T-helper 1 cell treated with Interleukin-12 subunit alpha and Interleukin-12 subunit beta and Interleukin-4 antibody, amounts not matched to agents 30 ng/mL and 1 ng/mL, for 36 hours (primary cell): ENCODE measurements around the gene SLC26A4. TPM values are rescaled to one million over a fixed set of nuclear protein-coding genes. Genes with fewer than 3 reads are reported as not detected.

Source experiments
- intact Hi-C: fragments of 100-400 bp; cut with micrococcal nuclease; formaldehyde crosslinking; loops from one replicate; pipeline ENCODE4 v1.15.1; 2024
- total RNA-seq: library from RNA; stranded (reverse); gene quantifications from 2 replicates; pipeline ENCODE4 v1.2.3, GENCODE V29; 2022

The SLC26A4 gene
- total RNA-seq, 1 donor from 2014 or later: 17.8 TPM

- intact Hi-C loops: loop anchor here (2.0 to 10.0 kb wide), 6 partner anchors 41 to 1850 kb away; partner anchors contain the start of genes CCDC71L, DLD and PIK3CG
These were observed 2.2 kb upstream of the SLC26A4 start for GRCh38 chr7:107658467-107658866.

DNA sequence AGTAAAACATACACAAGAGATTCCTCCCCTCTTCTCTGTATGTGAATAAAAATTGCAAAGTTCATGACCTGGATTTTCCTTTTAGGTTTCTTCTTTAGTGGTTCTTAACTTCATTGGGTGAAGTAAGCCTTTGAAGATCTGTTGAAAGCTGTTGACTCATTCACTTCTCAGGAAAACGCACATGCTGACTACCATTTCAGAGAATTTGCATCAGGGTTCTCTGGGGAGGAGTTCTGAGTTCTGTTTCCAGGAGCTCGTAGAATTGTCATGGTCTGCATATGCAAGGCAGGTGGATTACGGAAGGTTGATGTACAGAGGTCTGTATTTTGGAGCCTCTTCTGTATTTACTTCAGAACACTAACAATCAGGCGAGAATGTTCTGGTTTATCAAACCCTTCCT, 962 bp upstream of the SLC26A4 start:
- intact Hi-C loops: loop anchor here (1.0 to 10.0 kb wide), 14 partner anchors 26 to 1851 kb away; partner anchors contain the start of genes BCAP29, CCDC71L, DLD and PIK3CG

DNA sequence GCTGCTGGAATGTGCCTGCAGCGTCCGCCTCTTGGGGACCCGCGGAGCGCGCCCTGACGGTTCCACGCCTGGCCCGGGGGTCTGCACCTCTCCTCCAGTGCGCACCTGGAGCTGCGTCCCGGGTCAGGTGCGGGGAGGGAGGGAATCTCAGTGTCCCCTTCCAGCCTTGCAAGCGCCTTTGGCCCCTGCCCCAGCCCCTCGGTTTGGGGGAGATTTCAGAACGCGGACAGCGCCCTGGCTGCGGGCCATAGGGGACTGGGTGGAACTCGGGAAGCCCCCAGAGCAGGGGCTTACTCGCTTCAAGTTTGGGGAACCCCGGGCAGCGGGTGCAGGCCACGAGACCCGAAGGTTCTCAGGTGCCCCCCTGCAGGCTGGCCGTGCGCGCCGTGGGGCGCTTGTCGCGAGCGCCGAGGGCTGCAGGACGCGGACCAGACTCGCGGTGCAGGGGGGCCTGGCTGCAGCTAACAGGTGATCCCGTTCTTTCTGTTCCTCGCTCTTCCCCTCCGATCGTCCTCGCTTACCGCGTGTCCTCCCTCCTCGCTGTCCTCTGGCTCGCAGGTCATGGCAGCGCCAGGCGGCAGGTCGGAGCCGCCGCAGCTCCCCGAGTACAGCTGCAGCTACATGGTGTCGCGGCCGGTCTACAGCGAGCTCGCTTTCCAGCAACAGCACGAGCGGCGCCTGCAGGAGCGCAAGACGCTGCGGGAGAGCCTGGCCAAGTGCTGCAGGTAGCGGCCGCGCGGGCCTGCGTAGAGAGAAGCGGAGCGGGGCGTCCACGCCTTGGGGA, 645 bp downstream of the SLC26A4 start:
- intact Hi-C loops: loop anchor here (1.0 kb wide), 2 partner anchors 17 to 98 kb away; partner anchors contain the start of genes COG5 and DUS4L

- intact Hi-C loops: loop anchor here (1.0 kb wide), 2 partner anchors 16 to 99 kb away; partner anchors contain the start of genes COG5 and DUS4L
These were observed 1.3 kb downstream of the SLC26A4 start for GRCh38 chr7:107661865-107662379.

- intact Hi-C loops: no loop called here
These were observed 2.6 kb downstream of the SLC26A4 start for GRCh38 chr7:107663196-107663595.

DNA sequence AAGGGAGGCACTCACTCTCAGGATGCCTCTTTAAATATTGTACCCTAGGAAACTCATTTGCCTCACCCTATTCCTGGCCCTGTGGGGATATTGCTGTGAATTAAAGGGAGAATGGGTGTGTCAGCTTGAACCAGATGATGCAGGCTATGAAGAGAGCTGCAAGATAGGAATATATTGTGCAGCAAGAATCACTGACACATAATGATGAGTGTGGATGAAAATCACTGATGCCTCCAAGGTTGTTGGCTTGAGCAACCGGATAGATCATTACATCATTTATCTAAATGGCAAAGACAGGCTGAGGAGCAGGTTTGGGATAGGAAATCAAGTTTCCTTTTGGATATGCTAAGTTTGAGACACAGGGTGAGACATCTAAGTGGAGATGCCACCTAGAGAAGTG, 6.2 kb downstream of the SLC26A4 start:
- intact Hi-C loops: loop anchor here (2.0 kb wide), 1 partner anchor 30 kb away; no protein-coding TSS in a partner anchor

DNA sequence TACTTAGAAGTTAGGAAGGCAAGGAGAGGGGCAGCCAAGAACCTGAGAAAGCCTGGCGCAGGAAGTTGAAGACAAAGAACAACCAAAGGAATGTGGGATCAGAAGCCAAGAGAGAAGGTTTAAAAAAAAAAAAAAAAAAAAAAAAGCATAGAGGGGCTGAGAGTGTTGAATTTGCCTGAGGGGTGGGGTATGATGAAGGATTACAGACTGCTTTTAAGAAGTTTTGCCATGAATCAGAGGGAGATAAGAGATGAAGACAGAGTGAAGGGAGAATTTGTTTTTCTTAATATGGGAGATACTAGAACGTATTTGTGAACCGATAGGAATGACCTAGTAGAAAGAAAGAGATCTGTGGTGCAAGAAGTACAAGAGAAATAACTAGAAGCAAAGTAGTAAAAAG, 6.7 kb downstream of the SLC26A4 start:
- intact Hi-C loops: loop anchor here (2.0 kb wide), 1 partner anchor 29 kb away; no protein-coding TSS in a partner anchor

GRCh38 chr7:107668296-107668695, 7.7 kb downstream of the SLC26A4 start:
- intact Hi-C loops: no loop called here

GRCh38 chr7:107672183-107672582, 11.6 kb downstream of the SLC26A4 start:
- intact Hi-C loops: no loop called here

- intact Hi-C loops: no loop called here
These were observed 15.6 kb downstream of the SLC26A4 start for GRCh38 chr7:107676249-107676648.

- intact Hi-C loops: loop anchor here (1.0 to 2.0 kb wide), 2 partner anchors 17 to 215 kb away; no protein-coding TSS in a partner anchor
These were observed 17.6 kb downstream of the SLC26A4 start for GRCh38 chr7:107678110-107678753.

DNA sequence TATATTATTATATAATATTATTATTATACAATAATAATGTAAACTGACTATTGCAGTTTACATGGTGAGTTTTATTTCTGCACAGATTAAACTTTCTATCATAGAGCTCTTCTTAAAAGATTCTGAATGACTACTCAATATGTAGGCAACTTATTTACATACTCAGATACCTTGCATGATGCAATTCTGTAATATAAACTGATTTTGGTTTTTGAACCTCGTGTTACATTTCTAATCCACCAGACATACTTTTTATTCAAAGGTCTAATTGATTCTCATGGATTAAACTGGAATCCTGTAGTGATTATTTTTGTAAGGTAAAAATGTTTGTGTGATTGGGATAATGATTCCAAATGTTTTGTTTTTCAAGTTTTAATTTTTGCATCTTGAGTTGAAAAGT, 19.9 kb downstream of the SLC26A4 start:
- intact Hi-C loops: no loop called here

- intact Hi-C loops: no loop called here
These were observed 22.3 kb downstream of the SLC26A4 start for GRCh38 chr7:107682886-107683285.

GRCh38 chr7:107684287-107684686, 23.7 kb downstream of the SLC26A4 start:
- intact Hi-C loops: no loop called here

DNA sequence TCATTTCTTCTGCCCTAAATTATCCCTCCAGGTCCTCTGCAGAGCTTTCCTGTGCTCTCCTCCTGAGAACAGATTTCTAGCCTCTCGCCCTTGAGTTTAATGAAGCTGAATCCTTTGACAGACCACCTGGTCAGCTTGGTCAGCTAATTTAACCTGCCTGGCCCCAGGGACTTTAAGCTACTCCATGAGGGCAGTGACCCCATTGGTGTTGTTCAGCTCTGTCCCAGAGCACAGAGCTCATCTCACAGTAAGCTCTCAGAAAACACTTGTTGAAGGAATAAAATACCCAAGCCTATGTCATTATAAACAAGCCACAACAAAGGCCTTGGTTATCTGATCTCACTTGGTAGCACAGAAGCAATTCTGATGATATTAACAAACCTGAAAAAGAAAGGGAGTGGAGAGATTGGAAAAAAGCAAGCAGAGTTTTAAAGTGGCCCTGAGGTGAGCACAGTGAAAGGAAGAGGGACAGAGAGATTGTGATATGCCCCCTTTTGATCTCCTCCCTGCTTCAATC, 24.4 kb downstream of the SLC26A4 start:
- intact Hi-C loops: no loop called here

DNA sequence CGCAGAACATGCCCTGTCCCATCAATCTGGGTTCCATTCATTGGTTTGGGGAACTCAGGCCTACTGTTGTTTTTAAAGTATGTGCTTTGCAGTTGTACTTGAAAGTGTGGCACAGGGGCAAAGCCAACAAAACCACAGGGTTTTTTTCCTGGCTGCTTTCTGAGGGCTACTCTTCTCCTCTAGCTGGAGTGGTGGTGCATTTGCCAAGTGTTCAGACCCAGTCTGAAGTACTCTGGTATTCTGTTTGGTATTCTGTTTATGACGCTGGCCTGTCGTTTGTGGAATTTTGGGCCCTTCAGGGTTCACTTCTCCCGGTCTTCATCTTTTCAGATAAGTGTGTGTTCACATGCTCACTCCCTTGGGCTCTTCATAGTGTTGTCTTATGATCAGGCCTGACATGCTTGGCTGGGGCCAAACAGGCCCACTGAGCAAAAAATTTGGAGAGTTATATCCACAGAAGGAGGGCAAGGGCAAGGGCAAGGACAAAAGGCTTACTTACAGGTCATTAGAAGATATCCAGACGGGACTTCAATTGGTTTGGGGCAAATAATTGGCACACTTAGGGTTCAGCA, 26.3 kb downstream of the SLC26A4 start:
- intact Hi-C loops: no loop called here

DNA sequence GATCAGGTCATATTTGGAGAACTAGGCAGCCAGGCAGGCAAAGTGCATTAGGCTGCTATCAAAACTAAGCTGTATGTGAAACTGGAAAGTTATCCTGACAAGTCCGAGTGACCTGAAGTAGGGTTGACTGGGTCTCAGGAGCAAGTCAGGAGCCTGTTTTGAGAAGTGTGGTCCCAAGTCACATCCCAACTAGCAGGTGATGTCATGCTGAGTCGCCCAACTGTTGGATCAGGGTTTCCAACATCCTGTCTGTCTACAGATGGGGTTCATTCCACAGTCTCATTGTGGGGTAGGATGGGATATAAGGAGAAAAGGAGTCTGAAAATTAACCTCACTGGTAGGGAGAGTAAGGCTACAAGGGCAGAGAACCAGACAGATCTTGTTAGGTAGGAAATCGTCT, 27.0 kb downstream of the SLC26A4 start:
- intact Hi-C loops: no loop called here

DNA sequence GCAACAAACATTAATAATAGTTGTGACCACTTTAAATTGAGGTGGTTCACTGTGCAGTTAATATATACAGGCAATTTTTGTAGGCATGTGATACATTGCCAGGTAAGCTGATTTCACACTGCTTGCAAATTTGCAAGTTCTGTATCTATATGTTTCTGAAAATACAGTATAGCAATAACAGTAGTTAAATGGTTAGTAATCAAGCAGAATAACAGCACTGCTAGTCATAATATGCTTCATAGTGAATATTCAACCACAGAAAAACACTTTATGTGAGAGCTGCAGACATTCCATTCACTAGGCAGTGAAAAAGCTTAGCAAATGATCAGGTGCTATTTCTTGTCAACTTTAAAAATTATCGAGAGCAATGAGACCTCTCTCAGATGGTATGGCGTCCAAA, 28.9 kb downstream of the SLC26A4 start:
- intact Hi-C loops: no loop called here

DNA sequence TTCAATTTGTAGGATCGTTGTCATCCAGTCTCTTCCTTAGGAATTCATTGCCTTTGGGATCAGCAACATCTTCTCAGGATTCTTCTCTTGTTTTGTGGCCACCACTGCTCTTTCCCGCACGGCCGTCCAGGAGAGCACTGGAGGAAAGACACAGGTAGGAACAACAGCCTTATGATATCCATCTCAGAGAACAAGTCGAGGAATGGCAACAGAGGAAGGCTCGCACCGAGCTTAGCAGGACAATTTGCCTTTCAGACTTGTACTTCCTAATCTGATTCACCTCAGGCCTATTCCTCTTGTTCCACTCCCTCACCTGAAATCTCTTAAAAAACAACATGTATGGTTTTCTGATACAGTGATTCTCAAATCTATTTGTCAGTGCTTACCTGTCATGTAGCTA, 29.5 kb downstream of the SLC26A4 start:
- intact Hi-C loops: no loop called here

DNA sequence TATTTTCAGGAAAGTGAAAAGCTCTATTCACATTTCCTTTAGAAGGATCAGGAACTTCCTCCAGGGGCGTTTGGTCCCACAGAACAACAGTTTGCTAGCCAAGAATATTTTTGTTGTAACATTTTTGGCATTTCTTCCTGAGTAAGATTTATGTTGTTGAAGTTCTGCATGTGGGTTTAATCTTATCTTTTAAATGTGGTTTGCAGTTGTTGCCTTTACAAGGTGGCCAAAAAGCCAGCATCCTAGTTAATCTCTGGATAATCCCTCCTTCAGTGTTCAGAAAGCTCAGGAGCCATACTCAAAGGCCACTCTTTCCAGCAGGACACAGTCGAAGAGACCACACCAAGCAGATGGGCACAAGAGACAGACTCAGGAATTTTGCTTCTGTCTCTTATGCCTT, 30.0 kb downstream of the SLC26A4 start:
- intact Hi-C loops: no loop called here

DNA sequence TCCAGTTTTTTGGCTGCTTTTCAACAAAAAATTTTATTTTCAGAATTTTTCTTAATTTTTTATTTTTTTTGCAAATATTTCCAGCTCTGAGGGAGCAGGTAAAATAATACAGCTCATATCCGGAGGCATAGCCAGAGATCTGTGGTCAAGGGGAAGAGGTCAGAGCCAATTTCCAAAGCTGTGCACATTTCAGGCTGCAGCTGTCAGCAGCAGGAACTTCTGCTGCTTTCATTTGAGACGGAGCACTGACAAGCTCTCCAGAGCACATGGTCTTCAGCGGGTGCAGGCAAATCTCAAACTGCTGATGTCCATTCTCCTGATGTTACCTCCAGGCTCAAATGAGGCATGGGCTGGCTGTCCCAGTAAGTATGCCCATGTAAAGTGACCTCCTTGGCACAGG, 31.1 kb downstream of the SLC26A4 start:
- intact Hi-C loops: no loop called here
